Stomach (tissue), 9 donors: ENCODE measurements around the gene CETP. TPM values are rescaled to one million over a fixed set of nuclear protein-coding genes. Genes with fewer than 3 reads are reported as not detected.

Source experiments
- DNase-seq, 2 donors: peaks; one replicate each; pipeline versions ENCODE4 v3.0.0 to v3.0.0-alpha.2; 2013 to 2019
- H3K27ac ChIP-seq, 5 donors: fragments of 200-600 bp in 4 of 5; sonication (generic) in 4 of 5; one replicate each; pipeline ENCODE4 v1.5.1; 2013 to 2019; ENCODE audit warnings: mild to moderate bottlenecking in 1 of 5, moderate library complexity in 1 of 5
- H3K27me3 ChIP-seq, 3 donors: fragments of 200-600 bp; sonication (generic); one replicate each; pipeline ENCODE4 v1.5.1; 2017 to 2019; ENCODE audit warnings: mixed run types in 1 of 3
- H3K36me3 ChIP-seq, 4 donors: fragments of 200-600 bp; sonication (generic); 1 replicate in 3 of 4; 2 replicates in 1 of 4; pipeline ENCODE4 v1.5.1; 2016 to 2019
- H3K4me1 ChIP-seq, 4 donors: fragments of 200-600 bp; sonication (generic); one replicate each; pipeline ENCODE4 v1.5.1; 2016 to 2019
- H3K4me3 ChIP-seq, 4 donors: fragments of 200-600 bp; sonication (generic) in 3 of 4; one replicate each; pipeline ENCODE4 v1.5.1; 2016 to 2019; ENCODE audit warnings: mild to moderate bottlenecking in 1 of 4
- H3K9me3 ChIP-seq, 4 donors: fragments of 200-600 bp; sonication (generic); one replicate each; pipeline ENCODE4 v1.5.1; 2016 to 2019
- EP300 ChIP-seq: sonication (generic); formaldehyde crosslinking; IDR thresholded peaks from one replicate; pipeline ENCODE4 v1.6.1; 2017; ENCODE audit warnings: antibody characterized with exemption
- POLR2A ChIP-seq, 4 donors: fragments of 450-650 bp; IDR thresholded peaks; one replicate each; pipeline ENCODE4 v1.6.1; 2016; ENCODE audit warnings: antibody characterized with exemption in 4 of 4, control low read depth in 2 of 4, mild to moderate bottlenecking in 1 of 4, moderate library complexity in 1 of 4
- POLR2AphosphoS5 ChIP-seq, 3 donors: sonication (generic); formaldehyde crosslinking; IDR thresholded peaks; one replicate each; pipeline ENCODE4 v1.6.1; 2016; ENCODE audit warnings: antibody characterized with exemption in 3 of 3
- WGBS, 5 donors: extraction: QIAGEN DNeasy Blood & Tissue Kit in 3 of 5; methylation state at CpG; one replicate each; pipeline versions ENCODE4 v1.1.5 to v1.1.7; 2013 to 2018; 5-methylcytosine and 5-hydroxymethylcytosine counted together
- intact Hi-C: fragments of 100-400 bp; cut with DNase I; formaldehyde crosslinking; loops from one replicate; pipeline ENCODE4 v1.15.1; 2023; ENCODE audit warnings: low total_unique reads
- polyA plus RNA-seq, 3 donors: library from polyadenylated mRNA; stranded (reverse); fragments of 200-250 nt; gene quantifications; one replicate each; pipeline ENCODE4 v1.2.3, GENCODE V29; 2013
- total RNA-seq, 5 donors: library from RNA; depleted of rRNA; stranded (reverse); fragments of >200 nt; gene quantifications; one replicate each; pipeline versions ENCODE4 v1.1.0 to v1.2.3, GENCODE V29; 2014 to 2016
- TF ChIP-seq, protein P1 (sequence below), 7 experiments: fragments of 450-650 bp in 4 of 7; fragments of 200-600 bp in 3 of 7; sonication (generic) in 3 of 7; IDR thresholded peaks; one replicate each; pipeline ENCODE4 v1.5.1; 2016 to 2019; ENCODE audit warnings: antibody characterized with exemption in 7 of 7, control low read depth in 2 of 7, mild to moderate bottlenecking in 1 of 7
- donor health status: healthy with polysubstance abuse.
- donor health status: Bipolar disorder and iron deficiency.
- donor health status: healthy.

Gene CETP
- total and polyA plus RNA-seq, 8 donors, result 0.18 to 2.9 (median 0.32) TPM; not detected in 4

- DNase-seq, result no peak
Observed at GRCh38 chr16:57009643-57010170, 48.0 kb downstream of the CETP start.

GRCh38 chr16:57012353-57012752 is 50.6 kb downstream of the CETP start:
- no peaks in the 10 kb centered on the region for H3K9me3 ChIP-seq
- TF ChIP-seq POLR2A (IDR thresholded peaks at IDR 0.05) (no peak), POLR2AphosphoS5 (IDR thresholded peaks at IDR 0.05) (no peak), EP300 (no peak)
- TF ChIP-seq, protein P1, sequence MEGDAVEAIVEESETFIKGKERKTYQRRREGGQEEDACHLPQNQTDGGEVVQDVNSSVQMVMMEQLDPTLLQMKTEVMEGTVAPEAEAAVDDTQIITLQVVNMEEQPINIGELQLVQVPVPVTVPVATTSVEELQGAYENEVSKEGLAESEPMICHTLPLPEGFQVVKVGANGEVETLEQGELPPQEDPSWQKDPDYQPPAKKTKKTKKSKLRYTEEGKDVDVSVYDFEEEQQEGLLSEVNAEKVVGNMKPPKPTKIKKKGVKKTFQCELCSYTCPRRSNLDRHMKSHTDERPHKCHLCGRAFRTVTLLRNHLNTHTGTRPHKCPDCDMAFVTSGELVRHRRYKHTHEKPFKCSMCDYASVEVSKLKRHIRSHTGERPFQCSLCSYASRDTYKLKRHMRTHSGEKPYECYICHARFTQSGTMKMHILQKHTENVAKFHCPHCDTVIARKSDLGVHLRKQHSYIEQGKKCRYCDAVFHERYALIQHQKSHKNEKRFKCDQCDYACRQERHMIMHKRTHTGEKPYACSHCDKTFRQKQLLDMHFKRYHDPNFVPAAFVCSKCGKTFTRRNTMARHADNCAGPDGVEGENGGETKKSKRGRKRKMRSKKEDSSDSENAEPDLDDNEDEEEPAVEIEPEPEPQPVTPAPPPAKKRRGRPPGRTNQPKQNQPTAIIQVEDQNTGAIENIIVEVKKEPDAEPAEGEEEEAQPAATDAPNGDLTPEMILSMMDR (IDR thresholded peaks at IDR 0.05), result no peak
- peaks cover 0 to 7% (median 7%) of the 10 kb centered on the region in 4 donors for H3K36me3 ChIP-seq
- no peak for DNase-seq
- H3K4me1 ChIP-seq, result peaks cover 0 to 8% (median 0%) of the 10 kb centered on the region in 4 donors
- H3K4me3 ChIP-seq, result no peak overlapping the region
- H3K27me3 ChIP-seq, result no peaks in the 10 kb centered on the region
- WGBS, 5 donors, result 91 to 96% (median 92%) methylated on average over 13 of the region's 13 CpGs
- H3K27ac ChIP-seq, result peak overlapping the region in 1 of 5 donors; percentile 68
- intact Hi-C loops, result no loop called here

More at GRCh38 chr16:57009643-57010170, 48.0 kb downstream of the CETP start:
- Histone ChIP-seq H3K9me3 (no peaks in the 10 kb centered on the region), H3K27ac (no peak overlapping the region), H3K4me3 (no peak overlapping the region), H3K36me3 (peaks cover 0 to 6% (median 4%) of the 10 kb centered on the region in 4 donors), H3K4me1 (peaks cover 0 to 8% (median 0%) of the 10 kb centered on the region in 4 donors), H3K27me3 (no peaks in the 10 kb centered on the region)
- TF ChIP-seq EP300 (no peak), POLR2A (IDR thresholded peaks at IDR 0.05) (no peak), POLR2AphosphoS5 (IDR thresholded peaks at IDR 0.05) (no peak)
- TF ChIP-seq, protein P1 (IDR thresholded peaks at IDR 0.05), result no peak
- WGBS, 5 donors, result 90 to 100% (median 95%) methylated on average over 2 of the region's 2 CpGs
- intact Hi-C loops, result no loop called here

DNA sequence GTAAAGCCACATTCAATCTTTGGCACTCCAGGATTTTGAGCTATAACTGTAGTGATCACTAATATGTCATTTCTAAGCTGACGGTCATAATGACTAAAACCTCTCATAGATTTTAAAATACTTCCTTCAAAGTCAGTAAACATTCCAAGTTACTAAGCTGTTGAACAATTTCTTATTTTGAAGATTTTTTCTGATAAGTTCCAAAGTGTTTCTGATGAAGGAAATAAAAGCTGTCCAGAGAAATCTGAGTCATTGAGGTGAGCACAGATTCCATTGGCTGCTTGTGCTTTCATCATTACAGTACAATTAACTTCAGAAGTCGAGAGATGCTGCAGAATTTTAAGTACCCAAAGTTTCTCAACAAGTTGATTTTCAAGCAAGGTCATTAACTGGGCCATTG is 51.5 kb downstream of the CETP start:
- WGBS, 5 donors, result 78 to 85% (median 81%) methylated on average over 2 of the region's 2 CpGs
- H3K4me3 ChIP-seq, result no peak overlapping the region
- no peaks in the 10 kb centered on the region for H3K27me3 ChIP-seq
- DNase-seq, result no peak
- H3K36me3 ChIP-seq, result peaks cover 3 to 16% (median 16%) of the 10 kb centered on the region in 4 donors
- no peaks in the 10 kb centered on the region for H3K9me3 ChIP-seq
- peak overlapping the region in 2 of 5 donors; percentile 43 to 68 for H3K27ac ChIP-seq
- TF ChIP-seq EP300, result no peak
- TF ChIP-seq POLR2AphosphoS5 (IDR thresholded peaks at IDR 0.05), result no peak
- TF ChIP-seq POLR2A (IDR thresholded peaks at IDR 0.05), result no peak
- TF ChIP-seq, protein P1 (IDR thresholded peaks at IDR 0.05), result no peak
- intact Hi-C loops, result no loop called here
- H3K4me1 ChIP-seq, result peaks cover 0 to 8% (median 0%) of the 10 kb centered on the region in 4 donors

- WGBS, 5 donors, result 79 to 94% (median 89%) methylated on average over 2 of the region's 2 CpGs
- Histone ChIP-seq H3K27me3 (no peaks in the 10 kb centered on the region), H3K4me3 (no peak overlapping the region), H3K4me1 (peaks cover 0 to 8% (median 0%) of the 10 kb centered on the region in 4 donors), H3K36me3 (peaks cover 5 to 23% (median 22%) of the 10 kb centered on the region in 4 donors), H3K27ac (peak overlapping the region in 3 of 5 donors; percentile 18 to 68 (median 43)), H3K9me3 (no peaks in the 10 kb centered on the region)
- DNase-seq, result no peak
- no peak for TF ChIP-seq POLR2A (IDR thresholded peaks at IDR 0.05)
- TF ChIP-seq POLR2AphosphoS5 (IDR thresholded peaks at IDR 0.05), result no peak
- TF ChIP-seq EP300, result no peak
- TF ChIP-seq, protein P1 (IDR thresholded peaks at IDR 0.05), result no peak
- intact Hi-C loops, result no loop called here
Observed at GRCh38 chr16:57013902-57014301, 52.2 kb downstream of the CETP start.
